GM21717 (cell line): ENCODE measurements around the gene YBX2.

Experiments used
- ATAC-seq: cut with Tn5 transposase; IDR thresholded peaks from one replicate; pipeline ENCODE4 v1.9.1; 2021; ENCODE audit warnings: mild to moderate bottlenecking, moderate library complexity; ENCODE audit not compliant: unreplicated experiment

YBX2 gene

GRCh38 chr17:7279448-7279847 lies 15.0 kb downstream of the YBX2 start:
- no peak for ATAC-seq

- no peak for ATAC-seq
These were observed 27.7 kb downstream of the YBX2 start for GRCh38 chr17:7266784-7267183.

GRCh38 chr17:7263801-7264078 lies 30.7 kb downstream of the YBX2 start:
- no peak for ATAC-seq

GRCh38 chr17:7262935-7263800 lies 31.3 kb downstream of the YBX2 start:
- no peak for ATAC-seq

- ATAC-seq, result no peak
These were observed 32.1 kb downstream of the YBX2 start, which contains the start of gene CLDN7 for GRCh38 chr17:7262192-7262934. TSS of gene CLDN7 (minus strand) at chr17:7262478. CDS start at chr17:7262043, 435 bp downstream.

GRCh38 chr17:7261379-7262191 lies 32.9 kb downstream of the YBX2 start:
- no peak for ATAC-seq

GRCh38 chr17:7260651-7261378 lies 33.6 kb downstream of the YBX2 start:
- no peak for ATAC-seq

- no peak for ATAC-seq
These were observed 34.3 kb downstream of the YBX2 start for GRCh38 chr17:7260151-7260550.

GRCh38 chr17:7259555-7259889 lies 34.9 kb downstream of the YBX2 start:
- no peak for ATAC-seq

GRCh38 chr17:7258731-7259554 lies 35.5 kb downstream of the YBX2 start:
- no peak for ATAC-seq

- no peak for ATAC-seq
These were observed 37.5 kb downstream of the YBX2 start for GRCh38 chr17:7256766-7257456.

GRCh38 chr17:7254511-7254910 lies 39.9 kb downstream of the YBX2 start:
- no peak for ATAC-seq

- no peak for ATAC-seq
These were observed 41.4 kb downstream of the YBX2 start for GRCh38 chr17:7253082-7253481.

GRCh38 chr17:7252176-7253043 lies 42.0 kb downstream of the YBX2 start, which contains the start of gene ELP5:
TSS of gene ELP5 (plus strand) at chr17:7252215. CDS start at chr17:7252551, 336 bp downstream.
- peak; percentile 48 for ATAC-seq

- peak; percentile 68 for ATAC-seq
These were observed 42.7 kb downstream of the YBX2 start, which contains the start of gene CTDNEP1 for GRCh38 chr17:7251661-7252175. TSS of gene CTDNEP1 (minus strand) at chr17:7251734. CDS start at chr17:7251296, 438 bp downstream.

- ATAC-seq, result peak; percentile 0
These were observed 43.5 kb downstream of the YBX2 start for GRCh38 chr17:7250695-7251627.

- ATAC-seq, result no peak
These were observed 44.6 kb downstream of the YBX2 start for GRCh38 chr17:7249830-7250229.
